NCI-H460 (cell line): ENCODE data around the gene SLC7A14. TPM values are rescaled to one million over a fixed set of nuclear protein-coding genes. Genes with fewer than 3 reads are reported as not detected.

Experiments used
- DNase-seq: peaks from one replicate; pipeline ENCODE4 v3.0.0-alpha.2; 2016; ENCODE audit warnings: low read depth; ENCODE audit errors: extremely low read depth
- polyA plus RNA-seq: library from polyadenylated mRNA; depleted of rRNA; stranded (reverse); fragments of >200 nt; gene quantifications from 2 replicates; pipeline ENCODE4 v1.2.3, GENCODE V29; 2014; cell fraction: nucleus; rRNA removed
- total RNA-seq: library from RNA; depleted of rRNA; stranded (reverse); fragments of >200 nt; shearing (Covaris generic); gene quantifications from 2 replicates; pipeline ENCODE4 v1.2.3, GENCODE V29; 2014; rRNA removed

SLC7A14 gene
- total RNA-seq, result not detected in 2 replicates
- polyA plus RNA-seq, result not detected in 2 replicates

DNA sequence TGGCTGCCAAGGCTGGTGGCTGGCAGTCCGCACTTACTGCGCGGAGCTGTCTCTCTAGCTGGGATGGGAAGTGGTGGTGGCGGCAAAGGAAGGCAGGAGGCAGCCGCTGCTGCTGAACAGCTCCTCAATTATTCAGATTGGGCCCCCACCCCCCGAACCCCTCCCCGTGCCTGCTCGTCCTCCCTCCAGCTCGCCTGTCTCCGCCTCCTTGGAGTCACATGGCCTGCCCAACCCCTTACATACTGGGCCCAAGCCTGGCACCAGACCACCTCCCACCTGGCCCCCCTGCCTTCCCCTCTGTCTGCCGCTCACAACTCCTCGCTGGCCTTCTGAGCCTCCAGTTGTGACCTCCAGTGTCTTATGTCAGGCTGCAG lies at the start of gene SLC7A14:
Gene SLC7A14 (minus strand): TSS at position 139 of the 374 bp plus-strand sequence. CDS start 59,139 bp downstream, outside the sequence.
- DNase-seq, result no peak

DNA sequence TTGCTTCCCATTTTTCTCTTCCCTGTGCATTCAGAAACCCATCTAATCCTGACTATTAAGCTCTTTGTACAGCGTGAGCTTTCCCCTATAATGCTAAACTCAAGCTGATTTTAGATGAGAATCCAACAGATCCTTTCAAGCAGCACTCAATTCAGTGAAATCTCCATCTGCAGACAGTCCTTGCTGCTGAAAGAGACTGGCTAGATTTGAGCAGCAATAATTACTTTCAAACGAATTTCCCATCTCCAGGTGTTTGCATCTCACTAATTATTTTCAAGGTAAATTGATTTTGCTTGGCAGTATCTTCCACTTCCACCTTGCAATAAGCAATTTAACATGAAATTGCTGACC lies 49.5 kb upstream of the SLC7A14 start:
- DNase-seq, result no peak

DNA sequence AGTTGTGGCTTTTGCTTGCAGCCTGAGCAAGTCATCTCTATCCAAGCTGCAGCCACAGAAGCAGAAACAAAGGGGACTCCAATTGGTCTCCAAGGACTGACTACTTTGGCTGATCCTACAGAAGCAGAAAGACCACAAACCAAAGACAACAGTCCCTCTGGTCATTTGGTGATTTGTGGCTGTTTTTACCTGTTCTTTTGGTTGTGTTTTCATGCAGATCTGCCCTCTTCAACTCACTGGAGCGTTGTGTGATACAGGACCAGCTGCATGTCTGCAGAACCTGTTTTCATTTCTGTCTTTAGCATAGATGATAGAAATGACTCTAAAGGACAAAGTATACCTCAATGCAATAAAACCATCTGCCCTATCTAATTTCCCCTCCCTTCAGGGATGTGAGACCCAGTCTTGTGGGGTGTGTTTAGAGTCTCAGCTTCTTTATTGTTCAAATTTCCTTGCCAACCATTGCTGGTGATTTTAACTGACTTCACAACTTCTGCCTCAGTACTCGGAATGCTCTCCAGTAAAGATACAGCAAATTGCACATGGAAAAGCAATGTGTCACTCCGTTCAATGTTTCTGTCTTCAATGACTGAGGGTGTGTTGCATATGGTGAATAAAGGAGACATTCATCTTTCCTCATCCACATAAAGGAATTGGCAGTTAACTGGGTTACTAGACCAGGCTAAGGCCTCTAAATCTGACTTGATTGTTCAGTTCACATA lies 48.9 kb upstream of the SLC7A14 start:
- DNase-seq, result no peak

DNA sequence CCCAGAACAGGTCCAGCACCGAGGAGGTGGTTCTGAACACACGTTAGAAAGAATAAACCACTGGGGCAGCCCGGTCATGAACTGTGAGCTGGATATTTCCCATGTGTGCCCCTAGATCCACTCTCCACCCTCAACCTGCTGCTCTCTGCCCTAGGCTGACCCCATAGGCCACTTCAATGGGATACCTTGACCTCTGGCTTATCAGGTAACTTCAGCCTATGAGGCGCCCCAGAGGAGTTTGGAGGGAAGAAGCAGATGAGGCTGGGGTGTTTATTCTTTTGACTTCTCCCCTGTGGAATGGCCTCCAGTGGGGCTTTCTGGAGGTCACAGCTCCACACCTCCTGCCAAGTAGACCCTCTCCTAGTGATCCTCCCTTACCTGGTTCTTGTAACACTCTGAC lies 47.7 kb upstream of the SLC7A14 start:
- no peak for DNase-seq

DNA sequence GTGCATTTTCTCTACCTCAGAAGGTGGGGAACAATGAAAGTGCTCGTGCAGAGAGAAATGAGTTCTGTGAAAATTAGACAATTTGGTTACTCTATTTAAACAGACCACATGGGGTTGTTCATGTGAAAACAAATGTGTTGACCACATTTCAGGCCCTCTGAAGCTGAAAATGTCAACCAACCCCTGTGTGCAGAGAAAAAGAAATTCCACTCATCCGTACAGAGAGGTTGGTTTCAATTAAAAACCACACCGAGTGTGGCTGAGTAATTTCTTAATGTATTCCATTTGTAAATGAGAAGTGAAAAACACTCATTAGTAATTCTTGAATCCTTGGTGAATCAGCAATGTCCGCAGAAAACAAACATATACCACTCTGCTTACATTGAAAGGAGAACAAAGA lies 46.9 kb upstream of the SLC7A14 start:
- no peak for DNase-seq

DNA sequence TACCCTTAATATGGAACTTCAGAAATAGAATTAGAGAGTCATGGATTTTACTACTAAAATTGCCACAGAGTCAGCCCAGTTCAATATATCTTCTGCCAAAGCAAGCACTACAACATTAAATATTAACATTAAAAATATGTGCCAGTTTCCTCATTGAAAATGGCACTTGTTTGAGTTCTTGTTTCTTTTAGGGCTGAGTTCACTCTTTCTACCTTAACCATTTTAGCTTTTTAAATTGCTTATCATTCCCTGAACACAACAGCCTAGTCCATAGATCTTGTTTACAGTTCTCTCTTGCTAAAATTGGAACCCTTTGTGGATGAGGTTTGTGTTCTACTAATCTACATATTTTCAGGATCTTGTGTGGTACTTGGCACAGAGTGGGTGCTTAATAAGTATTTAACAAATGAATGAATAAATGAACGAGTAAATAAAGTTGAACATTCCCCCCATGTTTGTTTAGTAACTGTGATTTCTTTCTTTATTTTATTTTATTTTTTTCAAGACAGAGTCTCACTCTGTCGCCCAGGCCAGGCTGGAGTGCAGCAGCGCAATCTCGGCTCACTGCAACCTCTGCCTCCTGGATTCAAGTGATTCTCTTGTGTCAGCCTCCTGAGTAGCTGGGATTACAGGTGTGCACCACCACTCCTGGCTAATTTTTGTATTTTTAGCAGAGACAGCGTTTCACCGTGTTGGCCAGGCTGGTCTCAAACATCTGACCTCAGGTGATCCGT lies 46.0 kb upstream of the SLC7A14 start:
- DNase-seq, result no peak

DNA sequence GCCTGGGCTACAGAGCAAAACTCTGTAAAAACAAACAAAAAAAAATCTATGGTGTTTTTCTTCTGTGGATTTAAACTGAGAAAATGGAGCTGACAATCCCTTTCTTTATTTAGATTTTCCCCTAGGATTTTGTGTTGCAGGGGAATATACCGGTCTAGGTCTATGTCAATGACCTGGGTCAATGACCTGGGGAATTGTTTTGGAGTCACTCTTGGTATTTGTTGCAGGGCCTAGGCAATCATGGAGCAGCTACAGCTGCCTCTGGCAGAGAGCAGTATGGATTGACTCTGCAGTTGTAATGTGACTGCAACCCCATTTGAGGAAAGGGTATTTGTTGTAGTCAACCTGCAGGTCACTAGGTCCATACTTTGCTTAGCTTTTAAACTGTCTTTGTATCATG lies 37.6 kb upstream of the SLC7A14 start:
- DNase-seq, result no peak

DNA sequence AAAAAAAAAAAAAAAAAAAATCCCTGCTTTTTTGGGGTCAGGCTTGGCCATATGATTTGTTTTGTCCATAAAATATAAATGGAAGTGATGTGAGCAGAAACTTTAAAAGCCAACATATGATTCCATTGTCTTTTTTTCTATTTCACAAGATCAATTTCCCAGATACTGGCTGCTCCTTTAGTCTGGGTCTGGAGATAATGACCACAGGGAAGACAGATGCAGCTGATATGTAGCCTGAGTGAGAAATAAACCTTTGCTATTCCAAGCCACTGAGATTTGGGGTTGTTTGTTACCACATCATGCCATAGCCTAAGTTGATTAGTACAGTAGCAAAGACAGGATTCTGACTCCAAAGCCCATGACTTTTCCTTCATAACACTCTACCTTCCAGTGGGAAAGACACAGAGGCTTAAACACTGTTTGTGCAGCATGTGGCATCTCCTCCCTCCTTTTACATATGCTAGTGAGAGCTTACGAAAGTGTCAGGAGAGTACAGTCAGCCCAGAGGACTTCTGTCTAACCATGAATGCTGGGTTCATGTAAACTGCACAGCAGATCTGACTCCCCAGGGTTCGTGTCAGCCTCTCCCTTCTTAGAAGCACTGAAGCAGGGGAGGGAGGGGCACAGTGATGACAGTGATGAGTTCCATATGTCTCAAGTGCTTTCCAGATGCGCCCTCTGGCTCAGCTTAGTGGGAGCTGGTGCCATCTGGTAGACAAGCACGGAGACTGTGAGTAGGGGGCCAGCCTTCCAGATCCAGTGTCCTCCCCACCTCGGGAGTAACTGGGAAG lies 36.7 kb upstream of the SLC7A14 start:
- no peak for DNase-seq

DNA sequence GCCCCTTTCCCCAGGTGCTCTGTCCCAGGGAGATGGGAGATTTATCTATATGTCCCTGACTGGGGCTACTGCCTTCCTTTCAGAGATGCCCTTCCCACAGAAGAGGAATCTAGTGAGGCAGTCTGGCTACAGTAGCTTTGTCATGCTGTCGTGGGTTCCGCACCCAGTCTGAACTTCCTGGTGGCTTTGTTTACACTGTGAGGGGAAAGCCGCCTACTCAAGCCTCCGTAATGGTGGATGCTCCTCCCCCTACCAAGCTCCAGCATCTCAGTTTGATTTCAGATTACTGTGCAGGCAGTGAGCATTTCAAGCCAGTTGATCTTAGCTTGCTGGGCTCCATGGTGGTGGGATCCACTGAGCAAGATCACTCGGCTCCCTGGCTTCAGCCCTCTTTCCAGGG lies 35.4 kb upstream of the SLC7A14 start:
- DNase-seq, result no peak

DNA sequence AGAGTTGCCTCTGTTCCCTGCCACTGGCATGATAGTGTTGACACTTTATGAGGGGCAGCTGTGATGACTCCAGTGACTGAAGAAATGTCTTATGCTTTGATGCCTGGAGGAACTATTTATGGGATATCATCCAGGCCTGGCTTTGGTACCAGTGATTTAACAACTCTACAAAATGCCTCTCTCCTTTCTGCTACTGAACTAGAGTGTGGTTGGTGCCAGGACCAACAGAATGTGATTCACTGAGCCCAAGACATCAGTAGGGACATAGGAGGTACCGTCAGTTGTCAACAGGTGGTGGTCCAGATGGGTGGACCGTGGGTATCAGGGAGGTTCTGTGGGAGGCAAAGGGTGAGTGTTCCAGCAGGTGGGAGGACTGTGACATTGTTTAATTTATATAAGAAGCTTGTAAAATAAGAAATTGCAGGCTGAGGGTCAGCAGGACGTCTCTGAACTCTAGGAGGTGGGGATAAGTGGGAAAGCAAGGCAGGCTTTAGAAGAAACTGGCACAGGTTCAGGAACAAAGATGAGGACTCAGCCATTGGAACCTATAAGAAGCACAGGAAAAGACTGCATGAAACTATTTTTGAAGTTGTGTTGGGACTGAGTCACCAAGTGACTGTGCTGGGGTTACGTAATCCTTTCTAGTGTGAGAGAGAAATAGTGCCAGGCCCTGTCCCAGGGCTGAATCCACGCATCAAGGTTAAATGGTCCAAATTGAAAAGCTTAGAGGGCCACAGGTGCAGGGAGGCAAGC lies 28.5 kb upstream of the SLC7A14 start:
- DNase-seq, result peak; percentile 56

DNA sequence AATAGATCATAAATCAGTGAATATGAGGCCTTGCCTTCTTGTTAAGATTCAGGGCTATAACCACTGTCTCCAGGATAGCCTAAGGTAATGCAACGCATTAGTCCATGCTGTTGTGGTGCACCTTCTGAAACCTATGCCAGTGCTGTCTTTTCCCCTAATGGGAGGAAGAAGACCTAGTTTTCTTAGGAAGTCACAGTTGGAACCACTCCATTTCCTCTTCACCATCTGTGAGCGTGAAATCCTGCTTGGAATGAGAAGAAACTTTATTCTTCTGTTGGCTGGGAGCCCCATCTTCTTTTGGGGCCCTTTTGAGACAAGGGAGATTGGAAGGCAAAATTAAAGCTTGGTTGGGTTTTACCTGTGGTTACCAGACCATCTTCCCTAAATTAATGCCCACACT lies 25.9 kb upstream of the SLC7A14 start:
- DNase-seq, result no peak

DNA sequence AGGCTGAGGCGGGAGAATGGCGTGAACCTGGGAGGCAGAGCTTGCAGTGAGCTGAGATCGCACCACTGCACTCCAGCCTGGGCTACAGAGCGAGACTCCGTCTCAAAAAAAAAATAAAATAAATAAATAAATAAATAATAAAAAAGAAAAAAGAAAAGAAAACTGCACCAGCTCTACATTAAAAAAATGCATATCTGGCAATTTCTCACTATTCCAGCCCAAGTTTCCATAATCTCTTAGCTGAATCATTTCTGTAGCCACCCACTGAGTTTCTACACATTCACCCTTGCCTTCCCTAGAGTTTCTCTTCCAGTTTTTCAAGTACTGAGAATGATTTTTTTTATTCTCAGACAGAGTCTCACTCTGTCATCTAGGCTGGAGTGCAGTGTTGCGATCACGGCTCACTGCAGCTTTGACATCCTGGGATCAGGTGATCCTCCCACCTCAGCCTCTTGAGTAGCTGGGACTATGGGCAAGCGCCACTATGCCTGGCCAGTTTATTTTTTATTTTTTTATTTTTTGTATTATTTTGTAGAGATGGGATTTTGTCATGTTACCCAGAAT lies 24.5 kb upstream of the SLC7A14 start:
- DNase-seq, result no peak

DNA sequence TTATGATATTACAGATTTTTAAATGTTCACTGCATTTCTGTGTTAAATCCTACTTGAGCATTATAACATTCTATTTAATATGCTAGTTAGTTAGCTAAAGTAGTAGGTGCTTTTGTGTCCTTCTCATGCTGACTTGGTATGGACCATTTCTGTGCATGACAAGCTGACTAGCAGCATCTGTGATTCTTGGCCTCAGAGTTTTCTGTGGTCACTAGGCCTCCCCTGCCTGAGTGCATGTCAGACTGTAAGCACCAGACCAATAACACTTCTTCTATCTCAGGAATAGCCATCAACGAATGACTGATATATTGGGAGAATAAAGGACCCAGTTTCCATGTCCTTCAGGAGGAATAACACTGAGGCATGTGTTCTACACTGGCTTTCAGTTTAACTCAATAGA lies 22.6 kb upstream of the SLC7A14 start:
- DNase-seq, result no peak

DNA sequence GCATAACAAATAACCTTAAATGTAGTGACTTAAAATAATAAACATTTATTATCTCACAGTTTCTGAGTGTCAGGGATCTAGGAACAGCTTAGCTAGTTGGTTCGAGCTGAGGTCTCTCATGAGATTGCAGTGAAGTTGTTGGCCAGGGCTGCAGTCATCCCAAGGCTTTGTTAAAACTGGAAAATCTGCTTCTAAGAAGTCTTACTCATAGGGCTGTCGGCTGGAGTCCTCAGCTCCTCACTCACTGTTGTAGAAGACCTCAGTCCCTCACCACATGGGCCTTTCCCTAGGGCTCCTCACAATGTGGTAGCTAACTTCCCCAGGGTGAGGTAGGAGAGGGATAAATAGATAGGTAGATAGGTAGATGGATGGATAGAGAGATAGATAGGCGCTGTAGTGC lies 20.8 kb upstream of the SLC7A14 start:
- DNase-seq, result no peak

DNA sequence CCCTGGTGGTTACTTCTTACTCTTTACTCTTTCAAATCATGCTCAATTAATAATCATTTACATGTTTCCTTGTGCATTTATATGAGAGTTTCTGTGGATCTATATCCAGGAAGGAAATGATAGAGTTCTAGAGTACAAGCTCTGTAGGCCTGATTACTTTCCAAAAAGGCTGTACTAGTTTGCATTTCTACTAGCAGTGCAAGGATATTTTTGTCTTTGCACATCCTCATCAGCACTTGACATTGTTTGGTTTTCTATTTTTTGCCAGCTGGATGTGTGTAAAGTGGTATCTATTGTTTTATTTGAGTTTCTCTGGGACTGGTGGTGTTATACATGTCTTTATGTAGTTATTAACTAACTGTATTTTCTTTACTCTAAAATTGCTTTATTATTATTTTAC lies 19.6 kb upstream of the SLC7A14 start:
- DNase-seq, result no peak

DNA sequence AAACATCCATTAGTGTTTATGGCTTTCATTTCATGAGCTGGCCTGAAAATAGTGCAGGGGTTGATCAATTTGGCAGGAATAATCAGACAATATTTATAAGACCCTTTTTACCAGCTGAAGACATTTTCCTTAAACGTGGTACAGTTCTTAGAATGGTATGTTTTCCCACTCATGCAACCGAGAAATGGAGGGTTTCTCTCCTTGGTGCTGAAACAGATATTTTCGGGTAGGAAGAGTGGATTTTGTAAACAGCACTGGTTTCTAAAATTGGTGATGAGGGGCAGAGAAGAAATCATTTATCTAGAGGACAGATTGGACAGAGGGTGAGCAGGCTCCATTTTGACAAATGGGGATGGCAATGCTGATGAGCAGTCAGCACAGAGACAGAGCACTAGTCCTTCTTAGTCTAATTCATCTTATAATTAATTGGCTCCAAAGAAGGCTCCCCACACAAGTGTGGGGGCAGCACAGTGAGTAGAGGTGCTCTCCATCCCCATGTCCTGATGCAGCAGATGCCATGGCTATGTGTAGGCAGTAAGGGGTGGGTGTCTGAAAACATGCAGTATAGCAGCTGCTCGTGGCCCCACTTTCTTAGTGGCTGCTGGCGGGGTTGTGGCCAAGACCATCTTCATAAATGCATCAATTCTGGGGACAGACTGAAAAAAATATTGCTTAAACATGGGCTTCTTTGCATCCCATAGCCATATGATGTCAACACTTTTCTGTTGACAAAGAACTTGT lies 18.1 kb upstream of the SLC7A14 start:
- DNase-seq, result no peak

DNA sequence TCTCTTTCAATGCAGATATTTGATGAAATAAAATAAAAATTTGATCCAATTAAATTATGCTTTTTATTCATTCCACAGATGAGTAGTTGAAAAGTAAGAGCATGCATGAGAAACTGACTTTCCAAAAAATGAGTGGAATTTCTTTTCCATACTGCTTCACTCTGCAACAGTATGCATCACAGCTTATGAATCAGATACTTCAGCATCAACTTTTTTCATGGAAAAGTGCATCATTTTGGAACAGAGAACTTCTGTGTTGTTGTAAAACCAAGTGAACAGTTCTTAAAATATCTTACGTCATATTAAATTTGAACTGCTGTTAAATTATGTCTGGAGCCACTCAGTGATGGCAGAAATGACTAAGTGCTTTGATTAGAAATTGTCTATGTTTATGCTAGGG lies 16.7 kb upstream of the SLC7A14 start:
- DNase-seq, result no peak

DNA sequence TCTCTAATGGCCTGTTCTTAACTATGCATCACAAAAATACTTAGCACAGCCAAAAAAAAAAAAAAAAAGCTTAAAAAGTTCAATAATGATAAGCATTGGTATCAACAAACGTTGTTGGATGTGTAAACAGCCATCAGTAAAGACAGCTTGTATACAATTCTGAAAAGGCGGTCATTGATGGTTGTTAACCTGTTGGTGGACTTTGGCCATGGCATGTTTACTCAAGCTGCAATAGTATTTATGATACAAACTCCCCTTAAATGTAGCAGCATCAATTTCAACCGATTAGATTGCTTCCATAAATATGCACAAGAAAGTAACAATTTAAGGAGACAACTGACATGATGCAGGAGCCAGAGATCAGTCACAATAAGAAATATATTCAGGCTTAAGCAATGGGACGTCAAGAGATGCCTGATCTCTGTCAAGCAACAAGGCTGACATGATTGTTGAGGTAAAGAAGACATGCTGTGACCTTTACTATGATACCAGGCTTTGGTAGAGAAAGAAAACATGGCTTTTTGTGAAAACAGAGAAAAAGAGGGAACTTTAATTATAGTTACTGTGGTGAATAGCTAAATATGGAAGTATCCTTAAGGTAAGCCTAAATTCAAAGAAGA lies 14.2 kb upstream of the SLC7A14 start:
- no peak for DNase-seq

DNA sequence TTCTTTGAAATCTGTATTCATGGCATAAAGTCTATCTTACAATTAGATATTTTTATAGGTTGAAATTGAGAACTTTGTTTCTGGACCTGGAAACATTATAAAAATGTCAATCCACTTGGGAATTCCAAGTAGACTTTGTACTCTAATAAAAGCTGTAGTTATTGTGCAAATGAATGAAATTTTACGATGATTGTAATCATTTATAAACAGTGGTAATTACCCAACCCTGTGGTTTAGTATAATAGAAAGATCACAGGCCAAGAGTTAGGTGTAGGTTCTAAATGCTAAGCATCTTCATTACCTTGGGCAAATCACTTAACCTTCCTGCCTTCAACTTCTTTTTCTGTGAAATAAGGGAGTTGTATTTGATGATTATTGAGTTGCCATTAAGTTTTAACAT lies 13.2 kb upstream of the SLC7A14 start:
- no peak for DNase-seq
